ENCODE data around the gene GNB1L.
"Not testable (repeated sequence)": the region's sequence is repeated elsewhere in the genome, so short reads cannot be mapped to it uniquely, and the experiment has no call there.

Gene GNB1L

DNA sequence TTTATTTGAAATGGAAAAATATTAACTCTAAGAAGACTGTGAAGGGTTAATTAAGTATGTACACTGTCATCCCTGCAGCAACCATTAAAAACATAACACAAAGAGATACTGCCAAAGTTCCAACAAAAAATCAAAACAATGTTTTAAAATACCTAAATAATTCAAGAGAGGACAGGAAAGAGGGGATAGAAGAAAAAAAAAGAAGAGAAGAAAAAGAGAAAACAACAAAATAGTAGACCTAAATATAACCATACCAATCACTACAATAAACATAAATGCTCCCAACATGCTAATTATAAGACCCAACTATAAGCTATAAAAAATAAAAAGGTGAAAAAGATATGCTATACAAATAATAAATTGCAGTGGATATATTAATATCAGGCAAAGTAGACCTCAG lies 20.1 kb downstream of the GNB1L start:
- no peak for DNase-seq (ENCODE audit: low read depth)
- H3K4me3 ChIP-seq (ENCODE audit: control insufficient read depth, low read depth, low read length) = no peak overlapping the region
- TF ChIP-seq, protein P1, sequence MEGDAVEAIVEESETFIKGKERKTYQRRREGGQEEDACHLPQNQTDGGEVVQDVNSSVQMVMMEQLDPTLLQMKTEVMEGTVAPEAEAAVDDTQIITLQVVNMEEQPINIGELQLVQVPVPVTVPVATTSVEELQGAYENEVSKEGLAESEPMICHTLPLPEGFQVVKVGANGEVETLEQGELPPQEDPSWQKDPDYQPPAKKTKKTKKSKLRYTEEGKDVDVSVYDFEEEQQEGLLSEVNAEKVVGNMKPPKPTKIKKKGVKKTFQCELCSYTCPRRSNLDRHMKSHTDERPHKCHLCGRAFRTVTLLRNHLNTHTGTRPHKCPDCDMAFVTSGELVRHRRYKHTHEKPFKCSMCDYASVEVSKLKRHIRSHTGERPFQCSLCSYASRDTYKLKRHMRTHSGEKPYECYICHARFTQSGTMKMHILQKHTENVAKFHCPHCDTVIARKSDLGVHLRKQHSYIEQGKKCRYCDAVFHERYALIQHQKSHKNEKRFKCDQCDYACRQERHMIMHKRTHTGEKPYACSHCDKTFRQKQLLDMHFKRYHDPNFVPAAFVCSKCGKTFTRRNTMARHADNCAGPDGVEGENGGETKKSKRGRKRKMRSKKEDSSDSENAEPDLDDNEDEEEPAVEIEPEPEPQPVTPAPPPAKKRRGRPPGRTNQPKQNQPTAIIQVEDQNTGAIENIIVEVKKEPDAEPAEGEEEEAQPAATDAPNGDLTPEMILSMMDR (IDR thresholded peaks at IDR 0.05; ENCODE audit: control insufficient read depth, insufficient read depth, low read depth, low read length, missing control alignments) = no peak

GRCh38 chr22:19833327-19833726 lies 21.3 kb downstream of the GNB1L start:
- DNase-seq (ENCODE audit: low read depth); H3K4me3 ChIP-seq (ENCODE audit: control insufficient read depth, low read depth, low read length): not testable (repeated sequence)

DNA sequence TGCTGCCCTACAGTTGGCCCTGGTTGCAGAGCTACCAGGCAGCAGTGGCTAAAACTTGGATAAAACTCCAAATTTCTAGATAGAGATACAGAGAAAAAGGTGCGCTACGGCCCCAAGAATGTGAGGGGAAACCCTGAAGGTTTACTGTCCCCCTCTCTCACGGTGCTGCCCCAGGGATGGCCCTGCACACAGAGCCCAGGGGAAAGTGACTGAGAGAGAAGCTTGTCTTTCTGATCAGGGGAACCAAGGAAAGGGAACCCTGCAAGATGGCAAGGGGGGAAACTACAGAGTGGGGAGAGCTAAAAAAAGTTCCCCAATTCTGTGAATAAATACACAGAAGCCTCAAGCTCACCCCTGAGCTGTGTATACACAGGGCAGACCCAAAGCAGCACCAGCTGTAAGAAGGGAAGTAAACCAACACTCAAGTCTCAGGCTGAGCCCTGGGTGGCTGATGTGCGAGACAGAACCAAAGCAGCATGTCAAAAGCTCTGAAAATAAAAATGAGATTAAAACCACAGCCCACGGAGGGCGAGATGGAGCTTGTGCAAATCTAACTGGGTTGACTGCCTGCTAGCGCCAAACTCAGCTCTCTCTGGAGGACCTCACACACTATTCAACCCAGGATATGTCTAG lies 22.1 kb downstream of the GNB1L start:
- H3K4me3 ChIP-seq (ENCODE audit: control insufficient read depth, low read depth, low read length) = no peak overlapping the region
- DNase-seq (ENCODE audit: low read depth) = no peak
- TF ChIP-seq, protein P1 (IDR thresholded peaks at IDR 0.05; ENCODE audit: control insufficient read depth, insufficient read depth, low read depth, low read length, missing control alignments) = no peak

DNA sequence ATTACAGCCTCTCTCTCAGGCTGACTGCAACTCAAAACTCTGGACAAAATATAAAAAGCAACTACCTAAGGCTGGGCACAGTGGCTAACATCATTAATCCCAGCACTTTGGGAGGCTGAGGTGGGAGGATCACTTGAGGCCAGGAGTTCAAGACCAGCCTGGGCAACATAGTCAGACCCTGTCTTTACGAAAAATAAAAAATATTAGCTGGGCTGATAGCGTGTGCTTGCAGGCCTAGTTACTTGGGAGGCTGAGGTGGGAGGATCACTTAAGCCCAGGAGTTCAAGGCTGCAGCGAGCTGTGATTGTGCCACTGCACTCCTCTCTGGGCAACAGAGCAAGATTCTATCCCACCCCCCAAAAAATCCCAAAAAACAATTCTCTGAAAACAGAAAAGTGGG lies 22.7 kb downstream of the GNB1L start:
- DNase-seq (ENCODE audit: low read depth); H3K4me3 ChIP-seq (ENCODE audit: control insufficient read depth, low read depth, low read length): not testable (repeated sequence)

DNA sequence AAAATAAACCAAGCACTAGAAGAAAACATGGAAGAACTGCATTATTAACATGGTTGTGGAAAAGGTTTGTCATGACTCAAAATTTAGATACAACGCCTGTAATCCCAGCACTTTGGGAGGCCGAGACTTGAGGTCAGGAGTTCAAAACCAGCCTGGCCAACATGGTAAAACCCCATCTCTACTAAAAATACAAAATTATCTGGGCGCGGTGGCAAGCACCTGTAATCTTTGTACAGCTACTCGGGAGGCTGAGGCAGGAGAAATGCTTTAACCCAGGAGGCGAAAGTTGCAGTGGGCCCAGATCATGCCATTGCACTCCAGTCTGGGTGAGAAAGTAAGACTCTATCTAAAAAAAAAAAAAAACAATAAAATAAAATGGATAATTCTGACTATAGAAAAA lies 23.7 kb downstream of the GNB1L start:
- TF ChIP-seq, protein P1 (IDR thresholded peaks at IDR 0.05; ENCODE audit: control insufficient read depth, insufficient read depth, low read depth, low read length, missing control alignments) = no peak
- DNase-seq (ENCODE audit: low read depth) = no peak

GRCh38 chr22:19828035-19828401 lies 26.7 kb downstream of the GNB1L start:
- TF ChIP-seq, protein P1 (IDR thresholded peaks at IDR 0.05; ENCODE audit: control insufficient read depth, insufficient read depth, low read depth, low read length, missing control alignments) = no peak

More for the DNA sequence above, 23.7 kb downstream of the GNB1L start:
- H3K4me3 ChIP-seq (ENCODE audit: control insufficient read depth, low read depth, low read length) = no peak overlapping the region

DNA sequence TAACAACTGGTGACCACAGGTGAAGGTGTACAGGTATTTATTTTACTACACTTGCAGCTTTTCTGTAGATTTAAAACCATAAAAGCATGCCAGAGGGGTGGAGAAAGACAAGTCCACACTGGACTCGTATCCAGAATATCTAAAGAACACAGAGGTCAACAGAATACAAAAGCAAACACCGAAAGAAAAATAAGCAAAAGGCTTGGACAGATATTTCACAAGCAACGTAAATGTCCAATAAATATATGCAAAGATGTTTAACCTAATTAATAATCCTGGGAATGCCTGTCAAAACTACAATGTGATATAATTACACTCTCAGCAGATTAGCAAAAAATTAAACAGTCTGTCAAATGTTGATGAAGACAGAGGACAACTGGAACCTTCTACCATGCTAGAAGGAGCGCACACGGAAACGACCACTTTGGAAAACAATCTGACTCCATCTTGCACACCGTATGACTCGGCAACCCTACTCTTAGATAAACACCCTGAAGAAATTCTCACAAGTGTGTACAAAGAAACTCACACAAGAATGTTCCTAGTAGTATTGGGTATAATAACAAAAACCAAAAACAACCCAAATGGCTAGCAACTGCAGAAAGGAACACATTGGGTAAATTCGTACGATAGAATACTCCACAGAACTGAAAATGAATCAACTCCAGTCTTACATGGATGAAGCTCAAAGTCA lies 27.2 kb downstream of the GNB1L start:
- no peak for DNase-seq (ENCODE audit: low read depth)
- TF ChIP-seq, protein P1 (IDR thresholded peaks at IDR 0.05; ENCODE audit: control insufficient read depth, insufficient read depth, low read depth, low read length, missing control alignments) = no peak
- H3K4me3 ChIP-seq (ENCODE audit: control insufficient read depth, low read depth, low read length) = no peak overlapping the region

More at GRCh38 chr22:19828035-19828401, 26.7 kb downstream of the GNB1L start:
- no peak for DNase-seq (ENCODE audit: low read depth)
- H3K4me3 ChIP-seq (ENCODE audit: control insufficient read depth, low read depth, low read length) = no peak overlapping the region

- no peak for DNase-seq (ENCODE audit: low read depth)
- TF ChIP-seq, protein P1 (IDR thresholded peaks at IDR 0.05; ENCODE audit: control insufficient read depth, insufficient read depth, low read depth, low read length, missing control alignments) = no peak
These were observed 28.1 kb downstream of the GNB1L start for GRCh38 chr22:19826619-19826950.

More at GRCh38 chr22:19826619-19826950, 28.1 kb downstream of the GNB1L start:
- H3K4me3 ChIP-seq (ENCODE audit: control insufficient read depth, low read depth, low read length) = no peak overlapping the region
